Heart left ventricle (tissue), 13 donors: ENCODE results near the gene ERF.

Source experiments
- CTCF ChIP-seq, 12 donors: fragments of 200-600 bp; sonication (generic) in 4 of 12; IDR thresholded peaks; one replicate each; pipeline versions ENCODE4 v1.5.0 to v1.8.0; 2018 to 2022; ENCODE audit warnings: antibody characterized with exemption in 12 of 12, mild to moderate bottlenecking in 5 of 12
- POLR2A ChIP-seq, 2 donors: fragments of 450-650 bp; IDR thresholded peaks; one replicate each; pipeline ENCODE4 v1.6.1; 2017; ENCODE audit warnings: antibody characterized with exemption in 2 of 2, mild to moderate bottlenecking in 2 of 2, moderate library complexity in 2 of 2
- donor health status: ischemic (EF 13 %, LVEDD 7.1; RV severe dilation, severe dysfunction).
- donor health status: DM: no; HTN: yes; CAD: no.
- donor health status: DM: no; HTN: no; CAD: no.
- donor health status: ischemic (EF 25% LVEDD 6.9; RV normal size, moderate dysfunction).
- donor health status: ischemic (EF 25% LVEDD 5.7; RV mildly dilated, moderate dysfunction).
- donor health status: ischemic (EF 35%, LVEDD 5.7; RV mildly dilated, moderate dysfunction).
- donor health status: nonischemic (EF 11% LVEDD 7.7; RV severe dilation, severe dysfunction).
- donor health status: DM: yes; HTN: yes; CAD: no.
- donor health status: PGD.
- donor health status: ischemic (EF 29% LVEDD 5.4; RV normal size, mild dysfunction).
- donor health status: nonischemic (EF 23%, LVEDD 6.1; RV moderate dilation, normal function).

- TF ChIP-seq CTCF (IDR thresholded peaks at IDR 0.05) (no peak), POLR2A (IDR thresholded peaks at IDR 0.05) (no peak)
These were observed 40.4 kb upstream of the ERF start for GRCh38 chr19:42295342-42295741.
